Measurements from ENCODE around the gene EML6.

- no peak for TF ChIP-seq GATA2 (IDR thresholded peaks at IDR 0.05; ENCODE audit: low read depth, low read length)
- TF ChIP-seq GATA3 (IDR thresholded peaks at IDR 0.05; ENCODE audit: low read depth, low read length), result no peak
Measured at GRCh38 chr2:55000341-55000740, 276.9 kb downstream of the EML6 start.

Measured in SH-SY5Y (cell line).